Neuronal stem cell (in vitro differentiated cells): Measurements from ENCODE around the gene CHRDL2.
"Not testable (repeated sequence)": the region's sequence is repeated elsewhere in the genome, so short reads cannot be mapped to it uniquely, and the experiment has no call there.

Experiments used
- DNase-seq: peaks from one replicate; pipeline ENCODE4 v3.0.0-alpha.2; 2013; ENCODE audit warnings: low spot score
- H2AFZ ChIP-seq: one replicate; pipeline ENCODE4 v1.6.1; 2013; ENCODE audit warnings: mild to moderate bottlenecking, low read length, inconsistent platforms
- H2AK5ac ChIP-seq: 2 replicates; pipeline ENCODE4 v1.6.1; 2013; ENCODE audit warnings: low read depth, mild to moderate bottlenecking, inconsistent platforms, low read length, moderate library complexity, mixed read lengths
- H2BK120ac ChIP-seq: 2 replicates; pipeline ENCODE4 v1.6.1; 2013; ENCODE audit warnings: low read depth, mild to moderate bottlenecking, inconsistent platforms, low read length, moderate library complexity, mixed read lengths
- H2BK12ac ChIP-seq: one replicate; pipeline ENCODE4 v1.6.1; 2013; ENCODE audit warnings: low read length, inconsistent platforms
- H2BK15ac ChIP-seq: 2 replicates; pipeline ENCODE4 v1.6.1; 2013; ENCODE audit warnings: mild to moderate bottlenecking, low read length, inconsistent platforms, mixed read lengths
- H2BK5ac ChIP-seq: one replicate; pipeline ENCODE4 v1.6.1; 2013; ENCODE audit warnings: inconsistent platforms, mild to moderate bottlenecking, low read length, moderate library complexity
- H3K14ac ChIP-seq: one replicate; pipeline ENCODE4 v1.6.1; 2013; ENCODE audit warnings: low read length, inconsistent platforms
- H3K18ac ChIP-seq: 2 replicates; pipeline ENCODE4 v1.6.1; 2013; ENCODE audit warnings: low read length, inconsistent platforms
- H3K23ac ChIP-seq: 2 replicates; pipeline ENCODE4 v1.6.1; 2013; ENCODE audit warnings: low read depth, mild to moderate bottlenecking, mixed read lengths, low read length, inconsistent platforms; ENCODE audit not compliant: poor library complexity
- H3K27ac ChIP-seq: replicated peaks from 3 replicates; pipeline ENCODE4 v1.5.1; 2013; ENCODE audit warnings: low read length, inconsistent platforms
- H3K27me3 ChIP-seq, 3 experiments: 2 replicates each; pipeline ENCODE4 v1.6.1; 2013; ENCODE audit warnings: low read length in 3 of 3, mild to moderate bottlenecking in 2 of 3, inconsistent platforms in 1 of 3, low read depth in 1 of 3, mixed read lengths in 1 of 3, moderate library complexity in 1 of 3; ENCODE audit not compliant: control insufficient read depth in 3 of 3, insufficient read depth in 3 of 3
- H3K36me3 ChIP-seq, 2 donors: replicated peaks in 1 of 2; 2 replicates each; pipeline ENCODE4 v1.6.1; 2013; ENCODE audit warnings: low read length in 2 of 2; ENCODE audit not compliant: control insufficient read depth in 2 of 2, insufficient read depth in 2 of 2
- H3K4ac ChIP-seq: 2 replicates; pipeline ENCODE4 v1.6.1; 2013; ENCODE audit warnings: inconsistent platforms, mild to moderate bottlenecking, low read length, moderate library complexity
- H3K4me1 ChIP-seq, 2 donors: 1 replicate in 1 of 2; 2 replicates in 1 of 2; pipeline ENCODE4 v1.6.1; 2013; ENCODE audit warnings: low read length in 2 of 2, low read depth in 1 of 2; ENCODE audit not compliant: control insufficient read depth in 2 of 2, insufficient read depth in 1 of 2
- H3K4me2 ChIP-seq: one replicate; pipeline ENCODE4 v1.6.1; 2013; ENCODE audit warnings: mild to moderate bottlenecking, low read length, inconsistent platforms; ENCODE audit not compliant: insufficient read depth, poor library complexity, severe bottlenecking
- H3K4me3 ChIP-seq, 2 donors: 2 replicates each; pipeline ENCODE4 v1.5.1; 2013; ENCODE audit warnings: low read length in 2 of 2, mild to moderate bottlenecking in 2 of 2, inconsistent platforms in 1 of 2, moderate library complexity in 1 of 2
- H3K79me1 ChIP-seq: one replicate; pipeline ENCODE4 v1.6.1; 2013; ENCODE audit warnings: low read depth, mild to moderate bottlenecking, inconsistent platforms, low read length, moderate library complexity
- H3K9ac ChIP-seq: one replicate; pipeline ENCODE4 v1.6.1; 2013; ENCODE audit warnings: mild to moderate bottlenecking, low read depth, low read length, inconsistent platforms; ENCODE audit not compliant: poor library complexity
- H3K9me3 ChIP-seq, 2 donors: replicated peaks in 1 of 2; 2 replicates each; pipeline versions ENCODE3 to v1.6.1; 2013; ENCODE audit warnings: low read length in 2 of 2, mild to moderate bottlenecking in 2 of 2, inconsistent platforms in 1 of 2, low read depth in 1 of 2, mixed read lengths in 1 of 2, moderate library complexity in 1 of 2; ENCODE audit not compliant: control insufficient read depth in 2 of 2, insufficient read depth in 1 of 2
- H4K8ac ChIP-seq: one replicate; pipeline ENCODE4 v1.6.1; 2013; ENCODE audit warnings: low read depth, mild to moderate bottlenecking, inconsistent platforms, low read length, moderate library complexity
- H4K91ac ChIP-seq: one replicate; pipeline ENCODE4 v1.6.1; 2013; ENCODE audit warnings: low read length, low read depth, mild to moderate bottlenecking, inconsistent platforms; ENCODE audit not compliant: poor library complexity
- WGBS, 2 donors: extraction: QIAGEN DNeasy Blood & Tissue Kit; methylation state at CpG; one replicate each; pipeline ENCODE4 v1.1.7; 2013; ENCODE audit warnings: missing lambda C conversion rate in 2 of 2, mixed read lengths in 1 of 2; ENCODE audit not compliant: insufficient read length in 2 of 2, insufficient replicate concordance in 1 of 2; ENCODE audit errors: extremely low coverage in 2 of 2; 5-methylcytosine and 5-hydroxymethylcytosine counted together

Gene CHRDL2

DNA sequence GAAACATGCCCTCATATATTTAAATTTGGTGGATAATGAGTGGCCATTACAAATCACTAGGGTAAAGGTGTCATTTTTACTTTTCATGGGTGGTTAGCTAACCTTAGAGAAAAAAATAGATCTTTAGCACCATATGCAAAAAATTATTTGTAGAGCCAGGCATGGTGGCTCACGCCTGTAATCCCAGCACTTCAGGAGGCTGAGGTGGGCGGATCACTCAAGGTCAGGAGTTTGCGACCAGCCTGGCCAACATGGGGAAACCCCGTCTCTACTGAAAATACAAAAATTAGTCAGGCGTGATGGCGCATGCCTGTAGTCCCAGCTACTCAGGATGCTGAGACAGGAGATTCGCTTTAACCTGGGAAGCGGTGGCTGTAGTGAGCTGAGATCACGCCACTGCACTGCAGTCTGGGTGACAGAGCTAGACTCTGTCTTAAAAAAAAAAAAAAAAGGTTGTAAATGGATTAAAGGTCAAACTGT, 37.0 kb upstream of the CHRDL2 start:
- H2BK5ac ChIP-seq, H3K79me1 ChIP-seq, H3K4me3 ChIP-seq, H3K36me3 ChIP-seq, H3K4ac ChIP-seq, H2AFZ ChIP-seq, H4K8ac ChIP-seq, H3K27me3 ChIP-seq, H2BK15ac ChIP-seq, H2AK5ac ChIP-seq, H2BK120ac ChIP-seq, H2BK12ac ChIP-seq, H3K4me1 ChIP-seq, H3K23ac ChIP-seq, H3K27ac ChIP-seq, H3K14ac ChIP-seq, H3K18ac ChIP-seq, H3K4me2 ChIP-seq, DNase-seq, H4K91ac ChIP-seq, H3K9ac ChIP-seq: not testable (repeated sequence)
- peaks cover 0 to 15% of the 10 kb centered on the region in 2 donors for H3K9me3 ChIP-seq
- WGBS, 2 donors: no CpG with 5 or more reads among the region's 9 CpGs

DNA sequence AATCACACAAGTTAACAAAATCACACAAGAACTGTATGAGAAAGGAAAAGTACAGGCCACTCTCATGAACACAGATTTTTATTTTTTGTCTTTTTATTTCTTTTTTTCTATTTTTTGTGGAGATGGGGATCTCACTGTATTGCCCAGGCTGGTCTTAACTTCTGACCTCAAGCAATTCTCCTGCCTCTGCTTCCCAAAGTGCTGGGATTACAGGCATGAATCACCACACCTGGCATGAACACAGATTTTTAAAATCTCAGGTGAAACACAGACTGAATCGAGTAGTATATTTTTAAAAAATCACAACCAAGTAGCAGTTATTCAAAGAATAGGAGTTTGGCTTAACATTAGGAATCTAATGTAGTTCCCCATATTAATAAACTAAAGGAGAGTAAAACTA, 35.7 kb upstream of the CHRDL2 start:
- Histone ChIP-seq H3K9me3 (peaks cover 0 to 23% of the 10 kb centered on the region in 2 donors), H3K4me1 (no peaks in the 10 kb centered on the region), H2BK12ac (no peak overlapping the region), H3K4me3 (no peak overlapping the region), H3K23ac (no peak overlapping the region), H2BK5ac (no peak overlapping the region), H3K4ac (no peak overlapping the region), H3K27ac (no peak overlapping the region), H4K8ac (no peak overlapping the region), H2BK15ac (no peak overlapping the region), H4K91ac (no peak overlapping the region), H3K27me3 (no peaks in the 10 kb centered on the region), H2BK120ac (no peak overlapping the region), H3K14ac (no peak overlapping the region), H3K18ac (no peak overlapping the region), H2AK5ac (no peak overlapping the region), H3K36me3 (peaks cover 0 to 9% of the 10 kb centered on the region in 2 donors), H2AFZ (no peak overlapping the region), H3K9ac (no peak overlapping the region), H3K4me2 (no peak overlapping the region), H3K79me1 (no peaks in the 10 kb centered on the region)
- no peak for DNase-seq
- no CpG with 5 or more reads among the region's 1 CpG for WGBS, 2 donors

DNA sequence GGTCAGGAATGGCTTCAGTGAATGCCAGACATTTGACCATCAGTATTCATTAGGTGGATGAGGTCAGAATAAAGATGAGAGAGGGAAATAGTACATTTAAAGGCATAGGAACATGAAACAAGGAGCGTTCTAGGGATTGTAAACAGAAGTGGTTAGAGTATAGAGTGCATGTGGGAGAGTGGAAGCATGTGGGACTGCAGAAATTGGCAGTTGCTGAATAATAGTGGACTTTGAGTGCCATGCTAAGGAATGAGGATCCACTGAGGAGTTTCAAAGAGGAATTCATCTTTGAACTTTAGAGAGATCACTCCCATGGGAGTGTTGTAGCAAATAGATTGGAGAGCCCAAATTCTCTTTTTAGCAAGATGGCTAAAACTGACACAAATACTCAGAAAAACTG, 25.3 kb upstream of the CHRDL2 start:
- H3K4ac ChIP-seq: no peak overlapping the region
- H4K8ac ChIP-seq: no peak overlapping the region
- no peak overlapping the region for H3K23ac ChIP-seq
- peaks cover 0 to 10% of the 10 kb centered on the region in 2 donors for H3K36me3 ChIP-seq
- no peak overlapping the region for H3K14ac ChIP-seq
- H2BK120ac ChIP-seq: no peak overlapping the region
- H3K18ac ChIP-seq: no peak overlapping the region
- DNase-seq: no peak
- H3K4me3 ChIP-seq: no peak overlapping the region
- H4K91ac ChIP-seq: no peak overlapping the region
- no peak overlapping the region for H3K27ac ChIP-seq
- H3K9me3 ChIP-seq: no peaks in the 10 kb centered on the region
- no peak overlapping the region for H2BK12ac ChIP-seq
- no peak overlapping the region for H3K9ac ChIP-seq
- peaks cover 0 to 3% of the 10 kb centered on the region in 2 donors for H3K4me1 ChIP-seq
- WGBS, 2 donors: no CpG with 5 or more reads among the region's 1 CpG
- no peak overlapping the region for H2AK5ac ChIP-seq
- no peaks in the 10 kb centered on the region for H3K27me3 ChIP-seq
- H2BK5ac ChIP-seq: no peak overlapping the region
- H2AFZ ChIP-seq: no peak overlapping the region
- no peaks in the 10 kb centered on the region for H3K79me1 ChIP-seq
- H2BK15ac ChIP-seq: no peak overlapping the region
- H3K4me2 ChIP-seq: no peak overlapping the region

DNA sequence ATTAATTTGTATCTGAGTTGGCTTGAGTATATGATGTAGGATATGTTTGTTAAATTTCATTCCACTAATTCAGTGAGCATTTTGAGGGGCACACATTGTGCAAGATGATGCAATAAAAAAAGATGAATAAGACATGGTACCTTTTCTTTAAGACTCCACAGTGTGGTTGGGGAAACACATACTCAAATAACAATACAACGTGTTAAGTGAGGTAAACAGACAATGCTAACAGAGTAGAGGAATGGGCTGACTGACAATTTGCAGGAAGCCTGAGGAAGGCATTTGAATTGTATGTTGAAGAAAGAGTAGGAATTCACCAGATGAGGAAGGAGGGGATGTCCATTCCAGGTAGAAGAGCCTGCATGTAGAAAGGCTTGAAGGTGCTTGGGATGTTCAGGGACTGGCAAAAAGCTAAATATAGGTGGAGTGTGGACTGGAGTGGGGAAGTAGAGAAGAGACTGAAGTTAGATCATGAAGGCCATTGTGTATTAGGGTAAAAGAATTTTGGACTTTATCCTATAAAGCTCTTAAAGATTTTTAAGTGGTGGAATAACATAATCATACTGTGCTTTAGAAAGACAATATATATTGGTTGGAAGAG, 24.3 kb upstream of the CHRDL2 start:
- no peak overlapping the region for H3K4me3 ChIP-seq

More for the DNA sequence above, 24.3 kb upstream of the CHRDL2 start:
- Histone ChIP-seq H3K18ac (no peak overlapping the region), H3K36me3 (peaks cover 0 to 15% of the 10 kb centered on the region in 2 donors), H2BK120ac (no peak overlapping the region), H3K9ac (no peak overlapping the region), H4K8ac (no peak overlapping the region), H2AFZ (no peak overlapping the region), H3K4me2 (no peak overlapping the region), H2AK5ac (no peak overlapping the region), H3K4me1 (peaks cover 0 to 3% of the 10 kb centered on the region in 2 donors), H3K23ac (no peak overlapping the region), H3K14ac (no peak overlapping the region), H3K9me3 (no peaks in the 10 kb centered on the region), H3K79me1 (no peaks in the 10 kb centered on the region), H3K27ac (no peak overlapping the region), H2BK12ac (no peak overlapping the region), H3K27me3 (no peaks in the 10 kb centered on the region), H2BK15ac (no peak overlapping the region), H3K4ac (no peak overlapping the region), H4K91ac (no peak overlapping the region), H2BK5ac (no peak overlapping the region)
- DNase-seq: no peak
- no CpG with 5 or more reads among the region's 1 CpG for WGBS, 2 donors
